Activated CD4-positive, alpha-beta T cell treated with anti-CD3 and anti-CD28 coated beads, Interleukin-2, Interleukin-6, amounts not matched to agents 100 ng/mL and 50 ng/mL, durations not matched to agents 16 hours and 8 hours (primary cell): ENCODE measurements around the gene KDM8.
A peak's percentile ranks its signal among the peaks of the same experiment; 100 is the strongest.
"Not testable (repeated sequence)": the region's sequence is repeated elsewhere in the genome, so short reads cannot be mapped to it uniquely, and the experiment has no call there.

ENCODE experiments used
- DNase-seq: peaks from one replicate; pipeline ENCODE4 v3.0.0-alpha.2; 2020

The KDM8 gene

DNA sequence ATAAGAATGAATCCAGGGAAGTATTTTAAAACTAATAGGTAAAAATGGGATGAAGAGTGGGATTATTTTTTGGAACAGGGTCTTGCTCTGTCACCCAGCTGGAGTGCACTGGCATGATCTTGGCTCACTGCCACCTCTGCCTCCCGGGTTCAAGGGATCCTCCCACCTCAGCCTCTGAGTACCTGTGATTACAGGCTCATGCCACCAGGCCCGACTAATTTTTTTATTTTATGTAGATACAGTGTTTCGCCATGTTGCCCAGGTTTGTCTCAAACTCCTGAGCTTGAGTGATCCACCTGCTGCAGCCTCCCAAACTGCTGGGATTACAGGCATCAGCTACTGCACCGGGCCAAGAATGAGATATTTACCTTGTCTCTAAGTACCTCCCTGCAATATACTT lies 43.1 kb downstream of the KDM8 start:
- DNase-seq, result no peak

DNA sequence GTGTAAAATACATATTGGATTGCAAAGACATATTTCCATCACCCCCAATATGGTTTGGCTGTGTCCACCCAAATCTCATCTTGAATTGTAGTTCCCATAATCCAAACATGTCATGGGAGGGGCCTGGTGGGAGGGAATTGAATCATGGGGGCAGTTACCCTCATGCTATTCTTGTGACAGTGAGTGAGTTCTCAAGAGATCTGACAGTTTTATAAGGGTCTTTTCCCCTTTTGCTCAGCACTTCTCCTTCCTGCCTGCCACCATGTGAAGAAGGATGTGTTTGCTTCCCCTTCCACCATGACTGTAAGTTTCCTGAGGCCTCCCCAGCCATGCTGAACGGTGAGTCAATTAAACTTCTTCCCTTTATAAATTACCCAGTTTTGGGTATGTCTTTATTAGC lies 43.8 kb downstream of the KDM8 start:
- not testable (repeated sequence) for DNase-seq

DNA sequence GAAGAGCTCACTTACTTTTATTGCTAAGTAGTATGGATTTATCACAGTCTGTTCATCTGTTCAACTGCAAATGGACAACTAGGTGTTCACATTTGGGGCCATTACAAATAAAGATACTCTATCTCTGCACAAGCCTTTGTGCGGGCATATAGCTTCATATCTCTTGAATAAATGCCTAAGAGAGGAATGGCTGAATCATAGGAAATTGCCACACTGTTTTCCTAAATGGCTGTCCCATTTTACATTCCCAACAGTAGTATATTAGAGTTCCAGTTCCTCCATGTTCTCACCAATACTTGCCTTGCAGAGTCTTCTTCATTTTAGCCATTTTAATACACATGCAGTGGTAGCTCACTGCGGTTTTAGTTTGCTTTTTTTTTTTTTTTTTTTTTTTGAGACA lies 44.7 kb downstream of the KDM8 start:
- DNase-seq, result no peak

DNA sequence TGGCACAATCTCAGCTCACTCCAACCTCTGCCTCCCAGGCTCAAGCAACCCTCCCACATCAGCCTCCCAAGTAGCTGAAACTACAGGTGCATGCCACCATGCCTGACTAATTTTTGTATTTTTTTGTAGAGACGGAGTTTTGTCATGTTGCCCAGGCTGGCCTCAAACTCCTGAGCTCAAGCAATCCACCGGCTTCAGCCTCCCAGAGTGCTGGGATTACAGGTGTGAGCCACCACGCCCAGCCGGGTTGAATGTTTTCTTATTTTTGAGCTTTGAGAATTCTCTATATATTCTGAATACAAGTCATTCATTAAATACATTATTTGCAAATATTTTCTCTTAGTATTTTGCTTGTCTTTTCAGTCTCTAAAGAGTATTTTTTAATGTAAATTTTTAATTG lies 45.6 kb downstream of the KDM8 start:
- DNase-seq, result not testable (repeated sequence)

DNA sequence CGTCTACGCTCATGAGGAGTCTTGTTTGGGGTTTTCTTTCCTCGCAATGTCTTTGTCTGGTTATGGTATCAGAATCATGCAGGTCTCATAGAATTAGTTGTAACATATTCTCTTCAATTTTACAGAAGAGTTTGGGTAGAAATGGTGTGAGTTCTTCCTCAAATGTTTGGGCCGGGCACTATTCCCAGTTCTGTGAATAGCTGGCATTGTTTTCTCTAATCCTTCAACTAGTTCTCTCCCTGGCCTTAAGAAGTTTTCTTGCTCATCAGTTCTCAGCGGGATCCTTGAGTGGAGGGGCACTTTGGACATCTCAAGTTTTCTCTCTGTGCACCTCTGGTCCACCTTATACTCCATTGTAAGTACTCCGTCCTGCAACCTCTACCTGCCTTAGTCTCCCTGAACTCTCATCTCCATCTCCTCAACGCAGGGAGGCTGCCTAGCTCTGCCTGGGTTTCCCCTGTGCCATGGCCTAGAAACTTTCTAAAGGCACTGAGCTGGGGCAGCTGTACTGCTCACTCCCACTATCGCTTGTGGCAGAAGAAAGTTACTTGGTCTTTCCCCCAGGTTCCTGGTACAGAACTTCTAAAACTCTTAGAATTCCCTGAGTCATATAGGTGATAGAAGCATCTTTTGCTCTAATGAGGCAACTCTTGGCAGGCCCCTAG lies 48.3 kb downstream of the KDM8 start:
- DNase-seq, result no peak

DNA sequence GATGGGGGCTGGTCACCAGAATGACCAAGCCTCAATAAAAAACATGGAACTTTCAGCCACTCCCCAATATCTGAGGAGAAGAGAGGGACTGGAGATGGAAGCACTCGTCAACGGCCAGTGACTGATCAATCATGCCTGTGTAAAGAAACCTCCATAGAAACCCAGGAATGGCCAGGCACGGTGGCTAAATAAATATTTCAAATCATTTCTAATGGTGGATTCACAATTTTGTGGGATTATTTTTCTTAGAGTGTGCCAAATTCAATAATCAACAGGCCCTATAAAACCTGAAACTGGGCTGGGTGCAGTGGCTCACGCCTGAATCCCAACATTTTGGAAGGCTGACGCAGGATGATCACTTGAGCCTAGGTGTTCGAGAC lies 48.9 kb downstream of the KDM8 start:
- no peak for DNase-seq

DNA sequence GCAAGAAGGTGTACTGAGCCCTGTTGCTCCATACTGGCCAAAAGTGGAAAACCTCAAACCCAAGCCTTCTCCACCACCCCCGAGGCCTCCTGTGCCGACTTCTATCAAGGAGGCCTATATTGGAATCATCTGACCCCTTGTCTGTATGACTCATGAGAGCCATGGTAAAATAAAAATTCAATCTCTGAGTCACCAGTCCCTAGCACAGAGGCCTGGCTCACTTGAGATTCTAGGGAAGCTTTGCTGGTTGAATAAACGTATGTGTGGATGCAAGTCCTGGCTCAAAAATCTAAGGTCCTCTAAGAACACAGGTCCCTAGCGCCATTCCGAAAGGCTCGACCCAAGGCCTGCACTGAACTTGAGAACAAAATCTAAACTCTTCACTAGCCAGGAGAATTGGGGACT lies 50.2 kb downstream of the KDM8 start:
- peak; percentile 53 for DNase-seq

DNA sequence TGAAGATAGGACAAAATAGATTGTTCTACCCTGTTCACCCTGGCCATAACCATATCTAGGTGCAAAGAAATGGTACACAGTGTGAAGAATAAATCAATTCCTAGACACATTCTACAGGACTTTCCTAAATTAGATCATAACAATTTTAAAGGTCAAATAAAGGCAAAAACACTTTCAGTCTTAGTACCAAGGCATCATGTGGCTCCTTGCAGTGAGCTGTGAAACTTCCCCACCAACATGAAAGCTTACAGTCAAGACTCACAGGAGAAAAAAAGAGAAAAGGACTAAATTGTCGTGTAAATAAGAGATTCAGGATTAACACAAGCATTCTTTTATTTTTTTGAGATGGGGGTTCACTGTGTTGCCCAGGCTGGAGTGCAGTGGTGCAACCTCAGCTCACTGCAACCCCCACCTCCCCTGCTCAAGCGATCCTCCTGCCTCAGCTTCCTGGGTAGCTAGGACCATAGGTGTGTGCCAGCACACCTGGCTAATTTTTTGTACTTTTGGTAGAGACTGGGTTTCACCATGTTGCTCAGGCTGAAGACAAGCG lies 51.0 kb downstream of the KDM8 start:
- DNase-seq, result peak; percentile 59

DNA sequence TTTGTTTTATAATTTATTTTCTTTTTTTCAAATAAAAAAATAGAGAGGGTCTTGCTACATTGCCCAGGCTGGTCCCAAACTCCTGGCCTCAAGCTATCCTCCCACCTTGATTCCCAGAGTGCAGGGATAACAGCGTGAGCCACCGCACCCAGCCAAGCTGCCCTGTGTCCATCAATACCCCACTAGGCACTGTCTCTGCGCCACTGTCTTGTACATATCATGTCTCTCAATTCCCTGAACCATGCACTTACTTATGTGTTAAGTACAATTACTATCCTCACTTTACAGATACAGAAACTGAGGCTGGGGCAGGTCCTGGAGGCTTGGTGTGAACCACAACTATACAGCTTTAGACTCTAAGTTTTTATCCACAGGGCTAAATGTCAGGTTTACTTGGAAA lies 53.5 kb downstream of the KDM8 start:
- DNase-seq, result no peak

DNA sequence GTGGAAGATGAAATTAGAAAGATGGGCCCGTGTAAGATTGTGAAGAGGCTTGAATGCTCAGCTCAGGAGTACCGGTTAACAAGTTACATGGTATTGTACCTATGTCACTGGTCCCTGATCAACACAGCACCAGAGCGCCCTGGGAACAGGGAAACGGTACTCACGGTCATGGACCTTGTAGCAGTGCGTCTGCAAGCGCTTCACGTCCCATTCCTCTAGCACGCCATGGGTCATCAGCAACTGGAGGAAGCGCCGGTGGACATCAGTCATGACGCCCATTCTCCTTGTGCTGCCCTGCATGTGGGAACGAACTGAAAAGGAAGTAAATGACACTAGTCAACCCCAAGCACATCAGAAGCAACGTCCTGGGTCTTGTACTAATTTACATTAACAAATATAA lies 53.9 kb downstream of the KDM8 start:
- no peak for DNase-seq

DNA sequence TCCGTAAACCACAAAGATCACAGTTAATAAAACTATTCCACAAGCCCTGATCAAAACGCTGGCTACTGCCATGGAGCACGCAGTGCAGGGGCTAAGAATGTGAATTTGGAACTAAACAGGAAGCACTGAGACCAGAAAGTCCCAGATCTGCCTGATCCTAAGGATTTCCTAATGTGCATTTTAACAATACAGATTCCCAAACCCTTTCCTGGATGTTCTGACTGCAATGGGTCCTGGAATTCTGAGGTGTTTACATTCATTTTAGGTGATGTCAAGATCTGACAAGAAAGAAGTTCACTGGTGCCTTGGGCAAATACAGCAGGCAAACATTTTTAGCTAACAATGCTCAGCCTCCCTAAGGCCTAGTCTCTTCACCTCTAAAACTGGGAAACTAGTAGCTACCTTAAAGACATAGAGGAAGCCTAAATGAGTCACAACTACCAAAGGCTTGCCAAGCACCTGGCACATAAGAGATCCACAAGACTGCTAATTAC lies 55.0 kb downstream of the KDM8 start:
- DNase-seq, result no peak

DNA sequence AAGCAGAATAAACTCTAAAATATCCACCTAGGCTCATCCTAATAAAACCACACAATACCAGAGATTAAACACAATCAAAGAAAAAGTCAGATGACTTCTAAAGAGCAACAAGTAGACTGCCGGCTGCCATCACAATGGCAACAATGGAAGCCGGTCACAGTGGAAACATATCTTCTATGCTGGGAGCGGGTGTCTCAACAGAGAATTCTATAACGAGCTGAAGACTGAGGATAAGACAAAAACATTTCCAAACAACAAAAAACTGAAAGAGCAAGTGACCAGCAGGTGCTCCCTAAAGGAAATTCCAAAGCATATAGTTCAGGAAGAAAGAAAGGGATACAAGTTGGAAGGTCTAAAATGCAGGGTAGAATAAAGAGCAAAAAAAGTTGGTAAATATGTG lies 56.4 kb downstream of the KDM8 start:
- no peak for DNase-seq

DNA sequence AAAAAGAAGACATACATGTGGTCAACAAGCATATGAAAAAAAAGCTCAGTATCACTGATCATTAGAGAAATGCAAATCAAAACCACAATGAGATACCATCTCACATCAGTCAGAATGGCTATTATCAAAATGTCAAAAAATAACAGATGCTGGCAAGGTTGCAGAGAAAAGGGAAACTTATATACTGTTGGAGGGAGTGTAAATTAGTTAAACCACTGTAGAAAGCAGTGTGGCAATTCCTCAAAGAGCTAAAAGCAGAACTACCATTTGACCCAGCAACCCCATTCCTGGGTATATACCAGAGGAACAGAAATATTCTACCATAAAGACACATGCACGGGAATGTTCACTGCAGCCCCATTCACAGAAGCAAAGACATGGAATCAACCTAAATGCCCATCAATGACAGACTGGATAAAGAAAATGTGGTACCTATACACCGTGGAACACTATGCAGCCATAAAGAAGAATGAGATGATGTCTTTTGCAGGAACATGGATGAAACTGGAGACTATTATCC lies 59.6 kb downstream of the KDM8 start:
- DNase-seq, result not testable (repeated sequence)

DNA sequence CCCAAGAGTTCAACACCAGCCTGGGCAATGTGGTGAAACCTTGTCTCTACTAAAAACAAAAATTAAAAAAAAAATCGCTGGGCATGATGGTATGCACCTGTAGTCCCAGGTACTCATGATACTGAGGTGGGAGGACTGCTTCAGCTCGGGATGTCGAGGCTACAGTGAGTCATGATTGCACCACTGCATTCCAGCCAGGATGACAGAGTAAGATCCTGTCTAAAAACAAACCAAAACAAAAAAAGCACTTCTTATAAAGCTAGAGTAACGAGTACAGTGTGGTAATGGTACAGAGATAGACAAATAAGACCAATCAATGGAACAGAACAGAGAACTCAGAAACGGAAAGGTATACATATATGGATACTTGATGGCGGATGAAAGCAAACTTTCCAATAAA lies 60.8 kb downstream of the KDM8 start:
- no peak for DNase-seq

DNA sequence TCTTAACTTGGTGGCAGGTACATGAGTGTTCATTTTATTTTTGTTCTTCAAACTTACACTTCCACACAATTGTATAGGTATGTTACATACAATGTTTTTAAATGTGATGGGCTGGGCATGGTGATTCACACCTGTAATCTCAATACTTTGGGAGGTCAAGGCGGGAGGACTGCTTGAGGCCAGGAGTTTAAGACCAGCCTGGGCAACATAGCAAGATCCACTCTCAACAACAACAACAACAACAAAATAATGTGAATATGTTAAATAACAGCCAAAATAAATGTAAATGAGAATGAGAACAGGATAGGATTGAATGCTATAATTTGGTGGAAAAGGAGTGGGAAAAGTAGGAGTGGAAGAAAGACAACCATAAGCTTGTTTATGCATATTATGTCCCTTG lies 62.7 kb downstream of the KDM8 start:
- DNase-seq, result no peak

DNA sequence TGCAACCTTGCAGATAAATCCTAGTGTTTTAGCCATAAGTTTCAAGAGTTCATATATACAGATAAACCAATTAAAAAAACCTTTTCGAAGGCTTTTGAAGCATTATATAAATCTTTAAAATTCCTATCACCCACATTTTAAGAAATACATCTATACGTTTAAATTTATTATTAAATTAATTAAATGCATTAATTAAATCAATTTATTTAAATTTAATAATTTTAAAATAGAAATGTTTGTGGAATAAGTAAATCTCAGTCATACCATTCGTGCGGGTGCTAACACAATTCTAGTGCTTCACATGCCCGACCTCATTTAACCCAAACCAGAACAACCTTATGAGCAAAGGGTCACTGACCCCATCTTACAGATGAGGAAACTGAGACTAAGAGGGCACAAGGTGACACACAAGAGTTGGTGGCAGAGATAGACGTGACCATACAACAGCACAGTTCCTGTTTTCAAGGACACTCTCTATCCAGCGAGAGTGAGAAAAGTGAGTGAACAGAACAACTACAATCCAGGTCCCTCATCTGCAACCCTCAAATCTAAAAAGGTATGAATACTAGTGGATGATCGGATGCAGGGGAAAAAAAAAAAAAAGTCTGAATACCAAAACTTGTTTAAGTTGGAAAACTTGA lies 63.8 kb downstream of the KDM8 start:
- no peak for DNase-seq

DNA sequence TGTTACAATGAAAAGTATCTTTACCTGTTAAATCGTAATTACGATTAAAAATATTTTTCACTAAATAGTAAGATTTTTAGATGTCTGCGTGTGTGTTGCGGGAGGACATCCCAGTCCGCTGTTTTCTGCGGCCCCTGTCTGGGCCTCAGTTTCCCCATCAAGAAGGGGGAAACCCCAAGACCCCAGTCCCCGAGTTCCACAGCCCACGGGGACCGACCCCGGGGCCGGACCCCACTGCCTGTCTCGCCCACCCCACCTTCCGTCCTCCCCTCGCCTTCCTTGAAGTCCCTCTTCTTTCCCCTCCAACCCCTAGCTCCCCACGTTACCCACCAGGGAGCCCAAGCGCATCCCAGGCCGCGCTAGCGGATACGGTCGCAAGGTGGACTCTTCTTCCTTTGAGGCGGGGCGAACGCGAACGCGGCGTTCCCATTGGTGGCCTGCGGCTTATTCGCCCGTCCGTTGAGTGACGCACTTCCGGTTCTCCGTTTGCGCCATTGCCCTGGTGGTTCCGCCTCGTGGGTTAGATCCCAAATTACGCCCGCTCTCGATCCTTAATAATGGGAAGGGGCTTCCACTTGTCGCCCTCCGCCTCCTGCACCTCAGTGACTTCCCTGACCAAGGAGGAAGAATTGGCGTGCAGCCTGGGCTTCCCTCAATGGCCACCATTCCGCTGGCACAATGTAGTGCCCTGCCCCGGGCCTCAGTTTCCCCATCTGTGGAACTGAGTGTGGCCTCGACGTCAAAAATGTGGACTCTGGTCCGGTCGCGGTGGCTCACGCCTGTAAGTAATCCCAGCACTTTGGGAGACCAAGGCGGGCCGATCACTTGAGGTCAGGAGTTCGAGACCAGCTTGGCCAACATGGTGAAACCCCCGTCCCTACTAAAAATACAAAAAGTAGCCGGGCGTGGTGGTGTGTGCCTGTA lies 65.3 kb downstream of the KDM8 start, which contains the start of gene NSMCE1:
TSS of gene NSMCE1 (minus strand) at position 397 of the 924 bp plus-strand sequence. CDS start 11,202 bp downstream, outside the sequence.
- DNase-seq, result peak; percentile 99

DNA sequence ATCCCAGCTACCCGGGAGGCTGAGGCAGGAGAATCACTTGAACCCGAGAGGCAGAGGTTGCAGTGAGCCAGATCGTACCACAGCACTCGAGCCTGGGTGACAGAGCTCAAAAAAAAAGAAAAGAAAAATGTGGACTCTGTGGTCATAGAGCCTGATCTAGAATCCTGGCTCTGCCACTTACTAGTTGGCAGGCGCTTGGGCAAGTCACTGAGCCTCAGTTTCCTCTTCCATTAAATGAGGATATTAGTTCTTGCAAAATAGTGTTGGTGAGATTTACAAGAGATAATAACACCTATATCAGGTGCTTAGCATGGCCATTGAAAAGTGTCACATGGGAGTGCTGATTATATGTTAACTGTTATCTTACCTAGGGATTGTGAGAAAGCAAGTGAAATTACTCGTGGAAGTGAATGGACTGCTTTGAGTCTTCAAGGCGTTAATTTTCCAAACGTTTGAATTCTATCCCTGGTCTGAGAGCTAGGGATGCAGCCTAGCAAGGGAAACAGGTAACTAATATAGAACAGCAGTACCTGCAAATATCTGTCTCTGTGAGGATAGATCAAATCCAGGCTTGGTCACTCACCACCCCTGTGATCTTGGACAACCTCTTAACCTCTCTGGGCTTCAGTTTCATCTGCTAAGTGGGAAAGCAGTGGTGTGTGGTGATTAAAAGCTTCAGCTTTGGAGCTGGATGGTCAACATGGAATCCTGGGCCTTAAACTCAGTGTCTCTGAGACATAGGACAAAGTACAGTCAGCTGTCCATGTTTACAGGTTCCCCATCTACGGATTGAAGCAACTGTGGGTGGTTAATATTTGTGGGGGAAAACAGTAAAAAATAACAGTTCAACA lies 66.2 kb downstream of the KDM8 start:
- DNase-seq, result no peak

DNA sequence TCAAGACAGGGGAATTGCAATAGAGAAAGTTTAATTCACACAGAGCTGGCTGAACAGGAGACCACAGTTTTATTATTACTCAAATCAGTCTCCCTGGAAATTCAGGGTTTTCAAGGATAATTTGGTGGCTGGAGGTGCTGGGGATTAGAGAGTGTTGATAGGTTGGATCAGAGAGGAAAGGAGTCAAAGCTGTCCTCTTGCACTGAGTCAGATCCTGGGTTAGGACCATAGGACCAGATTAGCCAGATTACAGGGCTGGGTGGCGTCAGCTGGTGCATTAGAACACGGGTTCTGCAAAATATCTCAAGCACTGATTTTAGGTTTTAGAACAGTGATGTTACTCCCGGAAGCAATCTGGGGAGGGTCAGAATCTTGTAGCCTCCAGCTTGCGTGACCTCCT lies 67.0 kb downstream of the KDM8 start:
- peak; percentile 53 for DNase-seq
